OCI-LY1 (cell line): Measurements from ENCODE around the gene MRPL3.

Experiments used
- CTCF ChIP-seq: fragments of 200-600 bp; sonication (generic), shearing (Covaris generic); IDR thresholded peaks from 2 replicates; pipeline ENCODE4 v1.5.1; 2017; ENCODE audit warnings: mild to moderate bottlenecking, antibody characterized with exemption, low read length, moderate library complexity, mixed read lengths
- EZH2 ChIP-seq: fragments of 200-600 bp; sonication (generic), shearing (Covaris generic); IDR thresholded peaks from 2 replicates; pipeline ENCODE4 v1.8.0; 2017; ENCODE audit warnings: borderline replicate concordance, mixed run types, mild to moderate bottlenecking, antibody characterized with exemption, low read length, moderate library complexity, mixed read lengths

DNA sequence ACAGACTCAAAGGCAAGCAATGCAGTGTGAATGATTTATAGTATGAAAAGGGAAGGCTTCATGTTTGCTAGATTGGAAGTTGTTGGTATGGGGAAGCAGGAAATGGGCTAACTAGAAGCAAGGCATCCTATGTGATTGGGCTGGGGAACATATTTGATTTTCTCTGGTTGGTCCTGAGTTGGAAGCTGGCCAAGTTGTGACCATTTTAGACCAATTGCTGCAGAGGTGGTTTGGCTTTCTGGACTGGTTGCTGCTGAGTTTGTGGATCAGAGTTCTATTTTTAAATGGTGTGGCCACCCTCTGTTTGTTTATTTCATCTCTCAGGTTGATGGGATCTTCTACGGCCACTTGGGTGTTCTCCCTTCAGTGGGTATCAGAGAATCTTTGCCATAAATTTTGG, 81.5 kb downstream of the MRPL3 start:
- no peak for TF ChIP-seq CTCF
- TF ChIP-seq EZH2, result no peak
